ENCODE results near the gene SMIM1. TPM values are rescaled to one million over a fixed set of nuclear protein-coding genes. Genes with fewer than 3 reads are reported as not detected.

SMIM1 gene
- total and polyA plus RNA-seq, 2 donors from 2014 or later: 7.0 to 49.5 TPM

DNA sequence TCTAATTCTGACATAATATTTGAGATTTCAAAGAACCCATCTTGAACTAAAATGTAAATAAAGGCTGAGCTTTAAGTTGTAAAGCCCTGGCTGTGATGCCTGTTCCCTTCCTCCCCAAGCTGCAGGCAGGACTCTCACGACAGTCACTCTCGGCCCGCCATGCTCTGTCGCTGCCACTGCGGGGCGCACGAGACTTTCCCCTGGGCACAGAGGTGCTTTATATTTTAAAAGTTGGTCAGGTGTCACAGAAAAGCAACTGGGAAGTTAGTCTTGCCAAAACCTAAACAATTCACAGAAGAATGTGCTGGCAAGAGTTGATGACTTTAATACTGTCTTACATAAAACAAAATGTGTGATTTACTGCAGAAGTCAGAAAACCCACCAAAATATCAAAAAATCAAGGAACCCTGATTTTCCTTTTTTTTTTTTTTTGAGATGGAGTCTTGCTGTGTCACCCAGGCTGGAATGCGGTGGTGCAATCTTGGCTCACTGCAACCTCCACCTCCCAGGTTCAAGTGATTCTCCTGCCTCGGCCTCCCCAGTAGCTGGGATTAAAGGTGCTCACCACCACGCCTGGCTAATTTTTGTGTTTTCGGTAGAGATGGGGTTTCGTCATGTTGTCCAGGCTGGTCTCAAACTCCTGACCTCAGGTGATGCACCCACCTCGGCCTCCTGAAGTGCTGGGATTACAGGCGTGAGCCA is 13.1 kb downstream of the SMIM1 start:
- Histone ChIP-seq H3K4me1 (ENCODE audit: control insufficient read depth in 2 of 3, insufficient read depth in 2 of 3, low read depth in 1 of 3, low read length in 3 of 3) (peaks cover 0 to 2% (median 0%) of the 10 kb centered on the region in 3 donors), H3K9me3 (ENCODE audit: control insufficient read depth in 2 of 3, insufficient read depth in 1 of 3, low read length in 3 of 3) (no peaks in the 10 kb centered on the region), H3K36me3 (ENCODE audit: control insufficient read depth in 2 of 3, insufficient read depth in 3 of 3, low read length in 3 of 3) (peaks cover 2 to 32% (median 22%) of the 10 kb centered on the region in 3 donors), H3K9ac (ENCODE audit: low read length in 3 of 3) (no peak overlapping the region), H3K27ac (ENCODE audit: low read depth in 2 of 2, low read length in 2 of 2) (no peak overlapping the region), H3K27me3 (ENCODE audit: control insufficient read depth, insufficient read depth, low read length) (no peaks in the 10 kb centered on the region), H3K4me3 (ENCODE audit: low read length in 3 of 3) (no peak overlapping the region)
- DNase-seq: no peak
- intact Hi-C loops (cut with DNase I): no loop called here
- TF ChIP-seq, protein P1, sequence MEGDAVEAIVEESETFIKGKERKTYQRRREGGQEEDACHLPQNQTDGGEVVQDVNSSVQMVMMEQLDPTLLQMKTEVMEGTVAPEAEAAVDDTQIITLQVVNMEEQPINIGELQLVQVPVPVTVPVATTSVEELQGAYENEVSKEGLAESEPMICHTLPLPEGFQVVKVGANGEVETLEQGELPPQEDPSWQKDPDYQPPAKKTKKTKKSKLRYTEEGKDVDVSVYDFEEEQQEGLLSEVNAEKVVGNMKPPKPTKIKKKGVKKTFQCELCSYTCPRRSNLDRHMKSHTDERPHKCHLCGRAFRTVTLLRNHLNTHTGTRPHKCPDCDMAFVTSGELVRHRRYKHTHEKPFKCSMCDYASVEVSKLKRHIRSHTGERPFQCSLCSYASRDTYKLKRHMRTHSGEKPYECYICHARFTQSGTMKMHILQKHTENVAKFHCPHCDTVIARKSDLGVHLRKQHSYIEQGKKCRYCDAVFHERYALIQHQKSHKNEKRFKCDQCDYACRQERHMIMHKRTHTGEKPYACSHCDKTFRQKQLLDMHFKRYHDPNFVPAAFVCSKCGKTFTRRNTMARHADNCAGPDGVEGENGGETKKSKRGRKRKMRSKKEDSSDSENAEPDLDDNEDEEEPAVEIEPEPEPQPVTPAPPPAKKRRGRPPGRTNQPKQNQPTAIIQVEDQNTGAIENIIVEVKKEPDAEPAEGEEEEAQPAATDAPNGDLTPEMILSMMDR (IDR thresholded peaks at IDR 0.05; ENCODE audit: borderline replicate concordance, extremely low read depth, insufficient read depth): peak; percentile 18
- no peak for FAIRE-seq

GRCh38 chr1:3786468-3787348 is 14.2 kb downstream of the SMIM1 start:
- no peak overlapping the region for H3K9ac ChIP-seq (ENCODE audit: low read length in 3 of 3)
- TF ChIP-seq, protein P1 (IDR thresholded peaks at IDR 0.05; ENCODE audit: borderline replicate concordance, extremely low read depth, insufficient read depth): no peak
- DNase-seq: no peak
- no peaks in the 10 kb centered on the region for H3K27me3 ChIP-seq (ENCODE audit: control insufficient read depth, insufficient read depth, low read length)
- H3K9me3 ChIP-seq (ENCODE audit: control insufficient read depth in 2 of 3, insufficient read depth in 1 of 3, low read length in 3 of 3): no peaks in the 10 kb centered on the region
- H3K27ac ChIP-seq (ENCODE audit: low read depth in 2 of 2, low read length in 2 of 2): no peak overlapping the region
- H3K4me3 ChIP-seq (ENCODE audit: low read length in 3 of 3): no peak overlapping the region
- peaks cover 0 to 2% (median 0%) of the 10 kb centered on the region in 3 donors for H3K4me1 ChIP-seq (ENCODE audit: control insufficient read depth in 2 of 3, insufficient read depth in 2 of 3, low read depth in 1 of 3, low read length in 3 of 3)
- peaks cover 2 to 23% (median 16%) of the 10 kb centered on the region in 3 donors for H3K36me3 ChIP-seq (ENCODE audit: control insufficient read depth in 2 of 3, insufficient read depth in 3 of 3, low read length in 3 of 3)
- FAIRE-seq: no peak
- intact Hi-C loops (cut with DNase I): no loop called here

- Histone ChIP-seq H3K27me3 (ENCODE audit: control insufficient read depth, insufficient read depth, low read length) (no peaks in the 10 kb centered on the region), H3K4me3 (ENCODE audit: low read length in 3 of 3) (no peak overlapping the region), H3K9ac (ENCODE audit: low read length in 3 of 3) (no peak overlapping the region), H3K9me3 (ENCODE audit: control insufficient read depth in 2 of 3, insufficient read depth in 1 of 3, low read length in 3 of 3) (no peaks in the 10 kb centered on the region), H3K4me1 (ENCODE audit: control insufficient read depth in 2 of 3, insufficient read depth in 2 of 3, low read depth in 1 of 3, low read length in 3 of 3) (peaks cover 0 to 2% (median 0%) of the 10 kb centered on the region in 3 donors), H3K27ac (ENCODE audit: low read depth in 2 of 2, low read length in 2 of 2) (no peak overlapping the region), H3K36me3 (ENCODE audit: control insufficient read depth in 2 of 3, insufficient read depth in 3 of 3, low read length in 3 of 3) (peaks cover 2 to 20% (median 14%) of the 10 kb centered on the region in 3 donors)
- TF ChIP-seq, protein P1 (IDR thresholded peaks at IDR 0.05; ENCODE audit: borderline replicate concordance, extremely low read depth, insufficient read depth): no peak
- FAIRE-seq (no peak), DNase-seq (peak in 1 of 5 donors; percentile 57)
- intact Hi-C loops (cut with DNase I): no loop called here
These were observed 14.8 kb downstream of the SMIM1 start for GRCh38 chr1:3787349-3787715.
